Hematopoietic multipotent progenitor cell treated with erythropoietin and hydrocortisone succinate and interleukin-3 and kit ligand, for 6 days (in vitro differentiated cells): ENCODE results near the gene ZDHHC14.
"Not testable (repeated sequence)": the region's sequence is repeated elsewhere in the genome, so short reads cannot be mapped to it uniquely, and the experiment has no call there.

Experiments
- DNase-seq: peaks from one replicate; pipeline ENCODE4 v3.0.0-alpha.2; 2015

The ZDHHC14 gene

DNA sequence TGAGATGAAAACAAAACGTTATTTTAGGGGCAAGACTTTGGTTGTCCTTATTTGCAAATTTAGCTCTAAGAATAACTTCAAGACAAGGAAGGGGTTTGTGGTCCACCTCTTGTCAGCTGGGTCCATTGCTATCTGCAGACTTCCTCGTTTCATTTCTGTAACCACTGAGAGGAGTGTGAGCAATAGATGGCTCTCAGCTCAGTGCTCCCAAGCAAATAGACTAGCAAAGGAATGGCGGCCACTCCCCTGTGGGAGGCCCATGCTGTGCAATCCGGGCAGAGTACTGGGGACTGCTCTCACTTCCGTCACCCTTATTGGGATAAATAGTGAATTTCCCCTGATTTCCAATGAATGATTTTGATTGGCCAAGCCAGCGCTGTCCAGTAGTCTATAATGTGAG is 176.6 kb downstream of the ZDHHC14 start:
- DNase-seq: peak; percentile 18

DNA sequence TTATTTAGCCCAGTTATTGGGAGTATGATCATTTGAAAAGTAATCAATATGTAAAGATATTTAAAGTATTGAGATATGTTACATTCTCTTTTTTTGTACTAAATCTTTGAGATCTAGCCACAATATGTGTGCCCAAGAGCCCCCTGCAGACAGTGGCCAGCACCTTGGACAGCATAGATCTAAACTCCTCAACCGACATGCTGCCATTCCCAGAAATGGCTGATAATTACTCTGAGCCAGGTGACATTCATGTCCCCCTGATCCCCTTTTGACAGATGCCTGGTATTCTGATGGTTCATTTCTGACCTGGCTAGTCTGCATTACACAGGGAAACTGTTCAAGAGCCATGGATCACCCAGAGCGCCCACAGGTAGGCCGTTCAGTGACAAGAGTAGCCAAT is 177.1 kb downstream of the ZDHHC14 start:
- DNase-seq: peak; percentile 42

DNA sequence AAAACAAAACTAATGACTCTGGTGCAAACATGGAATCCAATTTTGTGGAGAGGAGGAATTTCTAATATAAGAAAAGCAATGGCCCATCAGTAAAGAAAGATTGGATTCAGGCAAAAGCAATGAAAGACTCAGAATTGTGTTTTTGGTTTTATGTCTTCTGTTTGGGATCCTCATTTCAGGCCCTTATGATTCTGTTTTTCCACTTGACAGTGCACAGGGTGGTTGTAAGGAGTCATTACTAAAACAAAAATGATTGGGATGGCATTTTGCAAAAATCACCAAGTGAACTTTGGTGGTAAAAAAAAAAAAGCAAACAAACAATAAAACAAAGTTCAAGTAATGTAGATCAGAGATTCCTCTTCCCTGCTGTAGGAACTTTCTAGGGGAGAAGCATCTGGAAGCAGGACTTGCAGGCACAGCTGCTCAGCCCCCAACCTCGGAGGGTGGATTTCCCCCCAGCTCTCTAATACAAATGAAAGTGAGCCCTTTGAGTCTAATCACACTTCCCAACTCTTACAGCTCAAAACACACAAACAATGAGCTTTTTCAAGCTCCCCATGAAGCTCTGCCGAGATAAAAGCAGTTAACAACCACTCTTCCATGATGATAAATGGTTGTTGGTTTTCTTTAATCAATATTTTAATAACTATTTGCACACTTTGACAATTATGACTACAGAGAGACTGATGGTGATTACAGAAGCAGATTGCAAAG is 177.7 kb downstream of the ZDHHC14 start:
- no peak for DNase-seq

DNA sequence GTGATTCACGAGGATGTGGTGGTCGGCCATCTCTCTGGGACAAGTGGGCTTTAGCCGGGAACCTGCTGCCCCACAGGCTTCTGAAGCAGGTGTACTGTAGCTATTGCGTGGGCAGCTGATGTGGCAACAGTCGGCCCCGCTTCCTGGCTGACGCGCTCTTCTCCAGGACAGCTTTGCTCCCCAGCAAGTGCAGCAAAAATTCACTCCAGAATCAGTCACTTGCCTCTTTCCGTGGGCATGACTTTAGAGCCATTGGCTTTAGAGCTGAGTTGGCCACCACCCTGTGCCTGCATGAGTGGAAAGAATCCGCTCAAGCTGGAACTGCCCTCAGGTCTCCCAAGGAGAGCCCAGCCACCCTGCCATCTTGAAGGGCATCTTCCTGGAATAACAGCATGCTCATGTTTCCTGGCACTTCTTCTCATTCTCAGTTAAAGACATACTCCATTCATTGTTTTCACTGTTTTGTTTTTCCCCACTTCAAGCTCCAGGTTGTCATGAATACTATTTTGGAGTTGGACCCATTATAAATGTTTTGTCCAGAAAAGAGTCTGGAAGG is 178.3 kb downstream of the ZDHHC14 start:
- DNase-seq: no peak

DNA sequence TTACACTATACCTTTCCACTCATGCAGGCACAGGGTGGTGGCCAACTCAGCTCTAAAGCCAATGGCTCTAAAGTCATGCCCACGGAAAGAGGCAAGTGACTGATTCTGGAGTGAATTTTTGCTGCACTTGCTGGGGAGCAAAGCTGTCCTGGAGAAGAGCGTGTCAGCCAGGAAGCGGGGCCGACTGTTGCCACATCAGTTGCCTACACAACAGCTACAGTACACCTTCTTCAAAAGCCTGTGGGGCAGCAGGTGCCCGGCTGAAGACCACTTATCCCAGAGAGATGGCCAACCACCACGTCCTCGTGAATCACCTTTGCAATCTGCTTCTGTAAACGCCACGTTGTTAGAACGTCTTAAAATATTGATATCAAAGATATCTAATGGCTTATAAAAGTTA is 179.1 kb downstream of the ZDHHC14 start:
- DNase-seq: not testable (repeated sequence)

DNA sequence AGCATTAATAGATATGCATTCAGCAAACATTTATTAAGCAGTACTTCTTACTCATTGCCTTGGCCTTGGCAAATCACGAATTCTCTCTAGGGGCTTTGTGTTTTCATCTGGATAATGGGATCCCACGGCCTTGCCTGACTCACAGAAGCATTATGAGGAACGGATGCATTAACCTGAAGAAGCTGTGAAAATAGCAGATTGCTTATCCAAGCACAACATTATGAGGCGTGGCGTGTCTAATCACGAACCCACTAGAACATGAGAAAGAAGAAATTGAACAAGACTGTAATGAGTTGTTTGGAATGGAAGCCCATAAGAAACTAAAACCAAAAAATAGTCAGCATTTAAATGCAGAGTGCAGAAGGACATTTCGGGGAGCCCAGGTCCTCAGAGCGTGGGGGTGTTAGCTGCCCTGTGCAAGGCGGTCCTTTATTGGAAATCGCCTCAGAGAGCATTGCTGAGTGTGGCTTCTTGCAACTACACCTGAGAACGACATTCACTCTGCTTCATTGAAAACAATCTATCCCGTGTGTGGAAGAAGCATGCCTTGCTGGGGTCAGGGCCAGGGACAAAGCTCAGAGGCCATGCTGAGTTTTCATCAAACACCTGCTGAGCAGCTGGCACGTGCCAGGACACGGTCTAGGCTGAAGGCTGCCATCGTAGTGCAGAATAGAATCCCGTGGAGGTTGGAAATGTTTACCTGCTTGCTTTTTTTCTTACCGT is 179.9 kb downstream of the ZDHHC14 start:
- DNase-seq: peak; percentile 53

DNA sequence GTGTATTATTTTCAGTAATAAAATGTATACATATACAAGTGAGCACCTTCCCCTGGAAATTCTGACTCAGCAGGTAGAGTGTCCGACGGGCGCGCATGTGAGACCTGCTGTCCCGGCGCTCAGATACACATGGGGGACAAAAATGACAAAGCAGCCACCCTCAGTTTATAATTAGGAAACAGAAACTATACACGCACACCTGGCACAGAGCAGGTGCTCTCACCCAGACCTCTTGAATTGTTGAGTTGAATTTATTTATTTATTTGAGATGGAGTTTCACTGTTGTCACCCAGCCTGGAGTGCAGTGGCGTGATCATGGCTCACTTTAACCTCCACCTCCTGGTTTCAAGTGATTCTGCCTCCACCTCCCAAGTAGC is 180.4 kb downstream of the ZDHHC14 start:
- no peak for DNase-seq

DNA sequence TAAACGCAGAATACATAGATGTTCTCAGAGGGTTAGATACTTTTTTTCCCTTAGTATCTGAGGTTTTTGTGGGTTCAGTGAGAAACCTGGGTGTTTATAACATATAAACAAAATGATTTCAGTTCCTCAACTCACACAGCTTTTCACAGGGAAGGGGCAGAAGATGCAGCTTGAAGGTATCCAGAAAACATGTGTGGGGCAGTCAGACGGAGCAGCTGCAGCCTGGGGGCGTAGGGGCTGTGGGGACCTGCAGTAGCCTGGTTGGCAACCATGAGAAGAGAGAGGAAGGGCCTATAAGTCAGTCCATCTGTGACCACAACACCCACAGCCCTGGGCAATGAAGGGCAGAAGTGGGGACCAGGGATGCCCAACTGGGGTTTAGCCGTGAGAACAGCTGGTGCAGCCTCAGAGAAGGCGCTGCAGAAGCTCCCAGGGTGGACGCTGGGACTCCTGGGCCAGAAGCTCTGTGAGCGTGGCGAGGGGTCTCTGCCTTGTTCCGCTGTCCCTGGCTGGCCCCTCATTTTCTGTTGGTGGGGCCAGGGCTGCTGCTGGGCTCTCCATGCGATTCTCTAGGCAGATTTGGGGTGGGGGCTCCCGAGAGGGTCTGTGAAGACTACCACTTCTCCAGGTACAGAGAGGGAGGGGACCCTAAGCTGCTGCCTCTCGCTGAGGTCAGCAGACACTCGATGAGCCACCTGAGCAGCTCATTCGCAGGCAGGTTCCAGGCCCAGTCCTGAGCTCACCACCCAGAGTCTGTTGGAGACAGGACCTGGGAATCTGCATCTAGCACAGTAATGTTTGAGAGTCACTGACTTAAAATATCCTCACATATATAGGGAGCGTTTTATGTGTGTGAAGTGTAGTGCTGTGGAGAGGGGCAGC is 181.2 kb downstream of the ZDHHC14 start:
- no peak for DNase-seq

DNA sequence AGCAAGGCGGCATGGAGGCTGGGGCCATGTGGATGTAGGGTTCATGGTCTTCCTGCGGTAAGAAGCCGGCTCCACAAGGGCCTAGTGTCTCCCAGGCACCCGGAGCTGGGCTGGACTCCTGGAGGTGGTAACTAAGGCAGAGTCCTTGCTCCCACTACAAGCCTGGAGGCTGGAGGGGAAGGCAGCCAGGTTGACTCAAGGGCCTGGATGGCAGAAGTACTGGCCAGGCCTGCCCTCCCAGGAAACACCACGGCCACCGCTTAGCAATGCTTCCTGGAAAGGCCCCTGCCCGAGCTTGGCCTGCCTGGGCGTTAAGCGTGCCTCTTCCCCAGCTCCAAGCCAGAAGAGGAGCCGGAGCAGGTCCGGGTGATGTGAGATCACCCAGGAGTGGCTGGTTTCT is 182.0 kb downstream of the ZDHHC14 start:
- no peak for DNase-seq

DNA sequence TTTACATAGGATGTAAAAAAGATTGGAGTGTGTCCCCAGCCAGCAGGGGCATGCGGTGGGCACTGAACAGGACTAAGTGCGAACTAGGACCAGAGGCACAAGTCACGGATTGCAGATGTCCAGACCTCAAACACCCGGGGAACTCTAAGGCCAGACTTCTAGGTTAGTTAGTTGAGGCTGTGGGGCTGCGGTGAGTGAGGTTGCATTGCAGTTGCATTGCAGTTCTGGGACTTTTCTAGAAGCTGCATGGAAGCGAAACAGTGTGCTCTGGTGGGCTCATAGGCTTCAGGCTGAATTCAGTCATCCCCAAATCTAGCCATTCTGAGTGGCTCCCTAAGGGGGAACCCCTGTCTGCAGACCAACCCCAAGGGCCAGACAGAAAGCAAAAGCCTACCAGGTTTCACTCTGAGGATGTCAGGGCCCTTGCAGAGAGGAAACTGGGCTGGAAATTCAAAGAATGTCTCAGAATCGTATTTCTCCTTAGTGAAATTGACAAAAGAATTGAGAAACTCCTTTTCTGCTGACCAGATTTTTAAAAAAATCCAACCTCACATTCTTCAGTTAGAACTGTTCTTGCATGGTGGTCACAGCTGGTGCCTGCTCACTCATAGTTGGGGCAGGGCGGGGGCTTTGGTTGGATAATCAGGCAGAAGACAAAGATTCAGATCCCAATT is 182.8 kb downstream of the ZDHHC14 start:
- DNase-seq: no peak

DNA sequence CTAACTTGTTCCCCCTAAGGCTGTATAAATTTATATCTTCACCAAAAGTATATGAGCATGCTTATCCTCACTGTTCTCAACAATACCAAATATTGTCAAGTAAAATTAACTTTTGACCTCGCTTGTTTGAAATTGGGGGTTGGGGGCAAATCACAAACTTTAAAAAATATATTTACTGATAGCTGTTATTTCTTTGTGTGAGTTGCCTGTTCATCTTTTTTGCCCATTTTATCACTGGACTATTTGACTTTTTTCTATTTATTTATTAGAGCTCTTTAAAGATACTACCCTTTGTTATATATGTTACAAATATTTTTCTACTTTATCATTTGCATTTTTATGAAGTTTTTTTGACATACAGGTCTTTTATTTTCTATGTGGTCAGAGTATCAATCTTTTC is 187.7 kb downstream of the ZDHHC14 start:
- DNase-seq: no peak

DNA sequence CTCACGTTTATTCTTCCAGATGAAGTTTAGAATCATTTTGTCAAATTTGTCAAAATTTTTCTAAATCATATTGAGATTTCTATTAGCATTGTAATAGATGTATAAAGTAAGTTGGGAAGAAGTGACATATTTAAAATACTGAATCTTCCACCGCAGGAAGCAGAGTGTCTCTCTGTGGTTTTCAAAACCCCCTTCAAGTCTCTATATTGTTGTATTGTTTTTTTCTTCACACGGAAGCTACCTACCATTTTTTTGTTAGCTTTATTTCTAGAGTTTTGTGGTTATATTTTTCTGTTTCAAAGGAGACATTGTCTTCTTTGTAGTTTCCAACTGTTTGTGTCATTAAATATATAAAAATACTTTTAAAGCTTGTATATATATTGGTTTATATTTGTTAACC is 188.6 kb downstream of the ZDHHC14 start:
- no peak for DNase-seq

DNA sequence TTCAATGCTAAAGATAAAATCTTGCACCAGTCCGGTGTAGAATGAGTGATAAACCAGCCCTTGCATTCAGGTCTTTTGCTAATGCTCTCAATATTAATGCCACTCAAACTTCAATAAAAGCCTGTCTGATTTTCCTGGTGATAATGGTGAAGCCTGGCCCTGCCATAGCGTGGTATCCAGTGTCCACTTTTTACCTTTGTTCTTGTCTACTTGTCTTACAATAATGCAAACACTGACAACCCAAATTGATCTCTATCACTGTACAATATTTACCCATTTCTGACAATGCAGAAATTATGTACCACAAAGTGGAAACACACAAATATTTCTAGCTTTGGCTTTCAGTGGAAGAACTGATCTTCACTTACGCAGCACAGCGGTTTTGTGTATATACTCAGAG is 189.1 kb downstream of the ZDHHC14 start:
- DNase-seq: no peak

DNA sequence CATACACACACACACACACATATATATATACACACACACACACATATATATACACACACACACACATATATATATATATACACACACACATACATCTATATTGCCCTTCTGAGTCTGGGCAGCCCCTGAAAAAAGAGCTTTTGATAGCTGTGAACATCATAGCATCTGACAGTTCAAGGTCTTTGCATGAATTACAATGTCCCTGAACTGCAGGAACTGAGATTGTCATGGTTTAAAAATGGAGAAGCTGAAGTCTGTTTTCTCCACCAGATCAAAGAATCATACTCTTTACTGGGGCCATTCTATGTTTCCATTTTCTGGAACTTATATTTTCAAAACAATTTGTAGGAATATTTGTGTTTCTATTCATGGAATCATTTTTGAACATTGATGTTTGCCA is 189.8 kb downstream of the ZDHHC14 start:
- no peak for DNase-seq

DNA sequence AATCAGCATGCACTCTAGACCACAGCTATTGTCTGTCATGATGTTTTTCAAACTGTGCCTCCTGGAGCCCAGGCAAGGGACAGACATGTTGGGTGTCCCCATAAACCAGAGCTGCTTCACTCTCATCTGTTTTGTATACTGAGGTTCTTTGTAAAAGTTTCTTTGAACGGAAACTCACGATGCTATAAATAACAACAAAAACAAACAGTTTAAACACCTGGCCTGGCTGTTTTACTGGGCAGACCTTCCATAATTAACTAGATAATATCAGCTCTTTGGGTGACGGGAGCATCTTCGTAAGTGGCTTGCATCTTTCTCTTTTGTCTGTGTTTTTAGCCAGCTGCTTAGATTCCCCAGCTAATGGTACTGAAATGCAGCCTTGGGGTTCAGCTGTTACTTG is 190.3 kb downstream of the ZDHHC14 start:
- DNase-seq: no peak

DNA sequence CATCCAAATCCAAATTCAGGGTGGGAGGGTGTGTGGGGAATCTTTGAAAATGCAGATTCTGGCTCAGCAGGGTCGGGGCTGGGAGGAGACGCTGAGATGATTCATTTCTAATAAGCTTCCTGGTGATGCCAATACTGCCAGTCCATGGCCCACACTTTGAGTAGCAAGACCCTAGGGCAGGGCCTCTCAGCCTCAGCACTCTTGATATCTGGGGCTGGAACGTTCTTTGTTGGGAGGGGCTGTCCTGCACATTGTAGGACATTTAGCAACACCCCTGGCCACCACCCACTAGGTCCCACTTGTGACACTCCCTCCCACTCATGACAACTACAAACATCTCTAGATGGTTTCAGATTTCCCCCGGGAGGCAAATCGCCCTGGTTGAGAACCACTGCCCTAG is 191.0 kb downstream of the ZDHHC14 start:
- no peak for DNase-seq

DNA sequence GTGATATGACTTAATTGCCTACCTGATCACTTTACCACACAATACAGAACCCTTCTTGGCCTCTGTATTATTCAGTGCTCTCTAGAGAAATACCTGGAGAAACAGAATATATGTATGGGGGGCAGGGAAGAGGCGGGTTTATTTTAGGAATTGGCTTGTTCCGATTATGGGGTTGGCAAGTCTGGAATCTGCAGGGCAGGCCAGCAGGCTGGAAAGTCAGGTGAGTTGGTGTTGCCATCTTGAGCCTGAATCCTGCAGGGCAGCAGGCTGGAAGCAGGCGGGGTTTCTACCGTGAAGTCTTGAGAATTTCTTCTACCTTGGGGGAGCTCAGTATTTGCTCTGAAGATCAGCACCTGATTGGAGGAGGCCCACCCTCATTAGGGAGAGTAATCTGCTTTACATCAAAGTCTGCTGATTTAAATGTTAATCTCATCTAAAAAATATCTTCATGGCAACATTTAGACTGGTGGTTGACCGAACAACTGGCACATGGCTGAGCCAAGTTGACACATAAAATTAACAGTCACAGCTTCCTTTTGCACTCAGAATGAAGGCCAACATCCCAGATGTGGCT is 193.9 kb downstream of the ZDHHC14 start:
- no peak for DNase-seq

DNA sequence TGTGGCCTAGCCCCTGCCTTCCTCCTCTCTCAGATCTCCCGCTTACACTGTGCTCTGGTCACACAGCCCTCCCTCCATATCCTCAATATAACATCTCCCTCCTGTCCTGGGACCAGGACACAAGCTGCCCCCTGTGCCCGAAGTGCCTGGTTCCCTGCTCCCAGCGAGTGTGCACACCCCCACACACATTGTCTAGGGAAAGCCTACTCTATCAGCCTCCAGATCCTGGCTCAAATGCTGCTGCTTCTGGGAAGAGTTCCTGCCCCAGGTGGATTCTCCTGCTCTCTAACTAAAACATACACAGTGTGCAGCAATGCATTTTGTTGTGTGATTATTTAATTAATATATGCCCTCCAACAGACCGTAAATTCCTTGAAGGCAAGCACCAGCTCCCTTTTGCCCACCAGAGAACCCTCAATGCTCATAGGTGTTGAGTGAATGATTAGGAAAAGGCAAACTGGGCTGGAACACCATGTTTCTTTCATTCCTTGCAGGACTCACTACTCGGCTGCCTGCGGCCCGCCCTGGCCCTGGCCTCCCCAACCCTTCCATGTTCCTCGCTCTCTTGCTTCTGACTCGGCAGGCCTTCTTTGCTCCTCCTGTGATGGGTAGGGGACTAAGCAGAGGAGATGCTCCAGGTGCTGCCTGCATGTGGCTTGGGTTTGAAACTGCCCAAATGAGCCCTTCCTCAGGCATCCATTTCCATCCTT is 194.6 kb downstream of the ZDHHC14 start:
- DNase-seq: no peak

DNA sequence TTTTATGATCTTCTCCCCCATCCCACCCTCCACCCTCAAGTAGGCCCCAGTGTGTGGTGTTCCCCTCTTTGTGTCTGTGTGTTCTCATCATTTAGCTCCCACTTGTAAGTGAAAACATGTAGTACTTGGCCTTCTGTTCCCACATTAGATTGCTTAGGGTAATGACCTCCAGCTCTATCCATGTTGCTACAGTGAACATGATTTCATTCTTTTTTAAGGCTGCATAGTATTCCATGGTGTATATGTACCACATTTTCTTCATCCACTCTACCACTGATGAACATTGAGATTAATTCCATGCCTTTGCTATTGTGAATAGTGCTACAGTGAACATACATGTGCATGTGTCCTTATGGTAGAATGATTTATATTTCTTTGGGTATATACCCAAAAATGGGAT is 196.0 kb downstream of the ZDHHC14 start:
- not testable (repeated sequence) for DNase-seq

DNA sequence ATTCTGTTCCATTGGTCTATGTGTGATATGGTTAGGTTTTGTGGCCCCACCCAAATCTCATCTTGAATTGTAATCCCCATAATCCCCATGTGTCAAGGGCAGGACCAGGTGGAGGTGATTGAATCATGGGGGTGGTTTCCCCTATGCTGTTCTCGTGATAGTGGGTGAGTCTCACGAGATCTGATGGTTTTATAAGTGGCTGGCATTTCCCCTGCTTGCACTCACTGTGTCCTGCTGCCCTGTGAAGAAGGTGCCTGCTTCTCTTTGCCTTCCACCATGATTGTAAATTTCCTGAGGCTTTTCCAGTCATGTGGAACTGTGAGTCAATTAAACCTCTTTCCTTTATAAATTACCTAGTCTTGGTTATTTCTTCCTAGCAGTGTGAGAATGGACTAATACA is 197.5 kb downstream of the ZDHHC14 start:
- DNase-seq: not testable (repeated sequence)

DNA sequence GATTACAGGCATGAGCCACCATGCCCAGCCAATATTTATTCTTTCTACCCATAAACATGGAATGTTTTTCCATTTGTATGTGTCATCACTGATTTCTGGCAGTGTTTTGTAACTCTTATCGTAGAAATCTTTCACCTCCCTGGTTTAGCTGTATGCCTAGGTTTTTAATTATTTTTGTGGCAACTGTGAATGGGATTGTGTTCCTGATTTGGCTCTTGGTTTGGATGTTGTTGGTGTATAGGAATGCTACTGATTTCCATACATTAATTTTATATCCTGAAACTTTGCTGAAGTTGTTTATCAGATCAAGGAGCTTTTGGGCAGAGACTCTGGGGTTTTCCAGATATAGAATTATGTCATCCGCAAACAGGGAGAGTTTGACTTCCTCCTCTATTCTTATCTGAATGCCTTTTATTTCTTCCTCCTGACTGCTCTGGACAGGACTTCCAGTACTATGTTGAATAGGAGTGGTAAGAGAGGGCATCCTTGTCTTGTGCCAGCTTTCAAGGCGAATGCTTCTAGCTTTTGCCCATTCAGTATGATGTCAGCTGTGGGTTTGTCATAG is 198.6 kb downstream of the ZDHHC14 start:
- no peak for DNase-seq
